HK-2 (cell line): ENCODE results near the gene RPS29.
"Not testable (repeated sequence)": the region's sequence is repeated elsewhere in the genome, so short reads cannot be mapped to it uniquely, and the experiment has no call there.

Experiments used
- DNase-seq: peaks from one replicate; pipeline ENCODE4 v3.0.0-alpha.2; 2018; ENCODE audit not compliant: unreplicated experiment

RPS29 gene

GRCh38 chr14:49598189-49598484 lies 12.0 kb upstream of the RPS29 start:
- no peak for DNase-seq

GRCh38 chr14:49594347-49595091 lies 8.3 kb upstream of the RPS29 start:
- no peak for DNase-seq

- no peak for DNase-seq
These were observed 6.8 kb upstream of the RPS29 start for GRCh38 chr14:49593016-49593415.

GRCh38 chr14:49589387-49589786 lies 3.2 kb upstream of the RPS29 start:
- DNase-seq, result no peak

GRCh38 chr14:49586673-49587460 lies 687 bp upstream of the RPS29 start:
- DNase-seq, result peak; percentile 33

GRCh38 chr14:49584981-49585640 lies 1.1 kb downstream of the RPS29 start:
- not testable (repeated sequence) for DNase-seq

GRCh38 chr14:49584058-49584457 lies 2.1 kb downstream of the RPS29 start:
- no peak for DNase-seq

GRCh38 chr14:49583629-49584028 lies 2.6 kb downstream of the RPS29 start:
- no peak for DNase-seq

- no peak for DNase-seq
These were observed 3.8 kb downstream of the RPS29 start for GRCh38 chr14:49582113-49582977.

GRCh38 chr14:49581209-49582112 lies 4.7 kb downstream of the RPS29 start:
- DNase-seq, result no peak

GRCh38 chr14:49579841-49580240 lies 6.3 kb downstream of the RPS29 start:
- no peak for DNase-seq

- DNase-seq, result no peak
These were observed 8.0 kb downstream of the RPS29 start for GRCh38 chr14:49578141-49578540.

- no peak for DNase-seq
These were observed 12.1 kb downstream of the RPS29 start for GRCh38 chr14:49574038-49574437.

- DNase-seq, result no peak
These were observed 16.9 kb downstream of the RPS29 start for GRCh38 chr14:49569281-49569680.

GRCh38 chr14:49566714-49567113 lies 19.5 kb downstream of the RPS29 start:
- DNase-seq, result no peak

- no peak for DNase-seq
These were observed 26.0 kb downstream of the RPS29 start for GRCh38 chr14:49559979-49560768.

GRCh38 chr14:49553892-49554291 lies 32.3 kb downstream of the RPS29 start:
- DNase-seq, result no peak

- no peak for DNase-seq
These were observed 33.1 kb downstream of the RPS29 start for GRCh38 chr14:49553106-49553505.

- no peak for DNase-seq
These were observed 34.6 kb downstream of the RPS29 start for GRCh38 chr14:49551569-49551968.
